ENCODE results near the gene FUBP1.
"Not testable (repeated sequence)": the region's sequence is repeated elsewhere in the genome, so short reads cannot be mapped to it uniquely, and the experiment has no call there.

The FUBP1 gene

DNA sequence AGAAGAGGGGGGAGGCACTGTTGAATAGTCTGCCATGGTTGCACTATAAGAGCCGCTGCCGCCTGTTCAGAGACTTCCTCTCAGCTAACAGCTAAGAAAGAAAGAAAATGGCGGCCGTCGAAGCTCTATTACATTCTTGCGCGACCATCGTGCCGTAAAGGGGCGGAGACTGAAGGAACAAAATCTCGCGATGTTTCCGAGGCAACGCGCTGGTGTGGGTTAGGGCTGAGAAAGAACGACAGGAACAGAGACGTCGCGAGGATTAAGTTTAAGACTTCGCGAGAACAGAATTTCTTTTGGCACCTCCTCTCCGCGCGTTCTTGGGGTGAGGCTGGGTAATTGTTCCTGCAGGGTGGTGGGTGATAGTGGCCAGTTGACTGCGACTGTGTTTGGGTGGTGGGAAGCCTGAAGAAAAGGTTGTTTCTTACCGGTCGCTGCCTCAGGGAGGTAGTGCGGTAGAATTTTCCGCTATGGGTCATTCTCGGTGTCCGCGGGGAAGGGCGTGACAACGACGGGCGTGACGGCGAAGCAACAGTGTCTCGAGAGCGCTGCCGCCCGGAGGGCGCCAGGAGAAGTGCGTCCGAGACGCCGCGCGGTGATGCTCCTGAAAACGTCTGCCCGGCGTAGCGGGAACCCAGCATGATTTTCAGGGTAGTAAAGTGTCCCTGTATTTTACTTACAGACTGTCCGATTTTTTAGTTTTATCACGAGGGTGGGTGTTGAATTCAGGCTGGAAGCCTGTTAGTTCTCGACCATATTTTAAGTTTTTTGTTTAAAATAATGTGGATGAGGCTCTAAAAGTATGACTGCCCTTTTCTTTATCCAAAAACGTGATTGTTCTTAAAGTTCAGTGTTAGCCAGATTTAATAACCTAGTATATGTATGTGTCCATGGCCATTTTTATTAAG, at the start of gene FUBP1:
TSS of gene FUBP1 (minus strand) at position 104 of the 908 bp plus-strand sequence. CDS start at position 36, 68 bp downstream.
- FAIRE-seq, result peak; percentile 96

DNA sequence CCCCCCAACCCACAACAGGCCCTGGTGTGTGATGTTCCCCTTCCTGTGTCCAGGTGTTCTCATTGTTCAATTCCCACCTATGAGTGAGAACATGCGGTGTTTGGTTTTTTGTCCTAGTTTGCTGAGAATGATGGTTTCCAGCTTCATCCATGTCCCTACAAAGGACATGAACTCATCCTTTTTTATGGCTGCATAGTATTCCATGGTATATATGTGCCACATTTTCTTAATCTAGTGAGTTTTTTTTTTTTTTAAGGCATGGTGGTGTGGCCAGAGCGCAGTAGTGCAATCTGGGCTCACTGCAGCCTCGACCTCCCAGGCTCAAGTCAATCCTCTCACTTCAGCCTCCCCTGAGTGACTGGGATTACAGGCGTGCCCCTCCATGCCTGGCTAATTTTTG, 42.3 kb upstream of the FUBP1 start:
- FAIRE-seq, result not testable (repeated sequence)

- no peak for FAIRE-seq
Observed at GRCh38 chr1:78019024-78019423, 40.2 kb upstream of the FUBP1 start.

GRCh38 chr1:78015148-78015547, 36.3 kb upstream of the FUBP1 start:
- no peak for FAIRE-seq

- no peak for FAIRE-seq
Observed at GRCh38 chr1:78011050-78011449, 32.2 kb upstream of the FUBP1 start.

- FAIRE-seq, result no peak
Observed at GRCh38 chr1:78009836-78010235, 31.0 kb upstream of the FUBP1 start.

DNA sequence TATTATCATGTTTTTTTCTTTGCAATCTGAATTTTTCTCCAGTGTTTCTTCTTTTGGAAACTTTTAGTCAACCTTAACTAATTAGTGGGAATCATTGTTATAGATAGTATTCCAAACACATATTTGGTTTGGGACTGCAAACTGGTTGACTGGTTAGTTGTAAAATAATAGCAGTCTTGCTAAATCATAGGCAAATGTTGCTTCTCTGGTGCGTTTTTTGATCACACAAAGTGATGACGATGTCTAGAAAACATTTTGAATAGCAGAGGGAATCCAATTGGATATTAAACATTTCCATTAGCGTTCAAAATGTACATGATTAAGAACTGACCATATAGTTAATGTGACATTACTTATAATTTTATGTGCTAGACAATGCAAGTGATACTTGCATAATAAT, 30.4 kb upstream of the FUBP1 start:
- no peak for FAIRE-seq

GRCh38 chr1:78007677-78008341, 28.9 kb upstream of the FUBP1 start:
- FAIRE-seq, result no peak

DNA sequence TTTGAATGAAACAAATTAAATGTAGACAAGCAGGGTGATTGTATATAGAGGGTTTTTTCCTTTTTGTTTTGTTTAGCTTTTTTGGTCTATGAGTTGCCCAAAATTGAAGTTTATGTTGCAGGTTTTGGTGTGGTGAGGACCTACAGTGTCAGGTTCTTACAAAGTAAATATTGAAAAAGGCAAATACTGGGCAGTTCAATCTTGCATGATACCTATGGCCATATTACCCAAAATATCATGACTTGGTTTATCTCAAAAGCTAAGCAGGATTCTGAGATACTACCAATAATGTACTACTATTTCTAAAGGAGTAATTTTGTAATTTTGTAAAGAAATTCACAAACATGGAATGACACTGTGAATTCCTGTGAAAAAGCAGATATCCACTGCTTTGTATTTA, 27.6 kb upstream of the FUBP1 start:
- FAIRE-seq, result no peak

DNA sequence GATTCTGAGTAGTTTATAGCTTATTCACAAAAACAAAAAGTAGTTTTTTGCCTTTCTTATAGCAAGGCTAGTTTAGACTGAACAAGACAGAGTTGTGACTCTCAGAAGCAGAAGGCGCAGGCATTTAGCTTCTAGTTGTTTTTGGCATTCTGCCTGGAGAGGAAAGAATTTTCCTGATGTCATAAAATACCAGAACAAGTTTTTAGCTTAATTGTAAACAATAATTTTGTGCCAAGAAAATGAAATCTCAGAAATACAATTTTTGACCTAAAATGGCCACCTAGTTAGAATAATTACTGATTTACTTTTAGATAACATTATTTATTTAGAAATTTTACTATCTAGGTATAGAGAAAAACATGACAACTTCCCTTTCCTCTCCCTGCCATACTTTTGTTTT, 26.9 kb upstream of the FUBP1 start:
- no peak for FAIRE-seq

DNA sequence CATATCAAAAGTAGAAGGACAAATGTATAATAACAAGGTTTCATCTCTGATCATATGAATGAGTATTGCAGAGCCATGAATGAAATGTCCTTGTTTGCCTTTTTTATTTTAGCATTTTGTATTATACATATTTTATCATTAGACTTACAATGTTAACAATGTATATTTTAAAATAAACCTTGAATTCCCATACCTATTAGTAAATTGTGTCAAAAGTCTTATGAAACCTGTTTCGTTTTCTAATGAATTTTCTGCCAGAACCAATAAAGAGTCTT, 26.5 kb upstream of the FUBP1 start:
- FAIRE-seq, result peak; percentile 85

GRCh38 chr1:78004719-78005447, 26.0 kb upstream of the FUBP1 start, which contains the start of gene DNAJB4:
Gene DNAJB4 (plus strand): TSS chr1:78004939. CDS start chr1:78005111, 172 bp downstream.
- peak; percentile 99 for FAIRE-seq

DNA sequence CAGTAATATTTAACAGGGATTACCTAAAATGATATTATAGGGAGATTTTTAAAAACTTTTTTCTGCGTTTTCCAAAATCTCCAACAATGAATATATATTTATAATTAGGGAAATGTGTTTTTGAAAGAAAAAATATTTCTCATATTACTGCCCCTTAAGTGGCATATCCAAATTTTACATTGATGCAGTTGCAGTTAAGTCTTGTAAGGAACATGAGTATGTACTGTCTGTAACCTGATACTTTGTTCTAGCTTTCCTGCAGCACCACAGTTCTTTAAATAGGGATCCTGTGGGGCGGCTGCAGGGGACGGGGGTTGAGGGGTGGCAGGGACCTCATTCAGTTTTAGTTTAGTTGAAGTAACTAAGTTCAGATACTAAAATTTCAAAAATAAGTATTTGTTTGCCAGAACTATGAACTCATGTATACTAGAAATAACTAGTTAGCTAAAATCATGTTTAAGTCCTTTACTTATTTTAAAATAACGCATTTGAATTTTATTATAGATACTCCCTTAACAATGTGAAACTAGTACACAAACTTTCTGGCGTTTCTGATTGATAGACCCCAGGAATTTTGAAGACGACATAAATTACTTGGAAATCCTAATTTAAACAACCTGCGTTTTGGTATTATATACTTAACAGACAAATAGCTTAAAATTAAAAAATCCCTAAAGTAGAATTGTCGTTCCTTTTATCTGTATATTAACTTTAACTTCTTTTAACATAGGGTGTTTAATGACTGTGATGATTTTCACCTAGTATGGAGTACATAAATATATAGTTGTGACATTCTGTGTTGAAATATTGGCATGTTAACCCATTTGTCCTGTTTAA, 25.2 kb upstream of the FUBP1 start:
- FAIRE-seq, result no peak

- no peak for FAIRE-seq
Observed at GRCh38 chr1:78003070-78003746, 24.3 kb upstream of the FUBP1 start.

DNA sequence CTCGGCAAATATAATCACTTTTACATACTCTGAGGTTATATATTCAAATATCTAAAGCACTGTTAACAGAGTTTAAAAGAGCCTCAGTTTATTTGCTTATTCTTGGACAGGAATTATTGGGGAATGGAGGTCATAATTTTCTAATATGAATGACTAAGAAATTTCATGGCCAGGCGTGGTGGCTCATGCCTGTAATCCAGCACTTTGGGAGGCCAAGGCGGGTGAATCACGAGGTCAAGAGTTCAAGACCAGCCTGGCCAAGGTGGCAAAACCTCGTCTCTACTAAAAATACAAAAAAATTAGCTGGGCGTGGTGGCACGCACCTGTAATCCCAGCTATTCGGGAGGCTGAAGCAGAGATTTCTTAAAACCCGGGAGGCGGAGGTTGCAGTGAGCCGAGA, 21.7 kb upstream of the FUBP1 start:
- not testable (repeated sequence) for FAIRE-seq

DNA sequence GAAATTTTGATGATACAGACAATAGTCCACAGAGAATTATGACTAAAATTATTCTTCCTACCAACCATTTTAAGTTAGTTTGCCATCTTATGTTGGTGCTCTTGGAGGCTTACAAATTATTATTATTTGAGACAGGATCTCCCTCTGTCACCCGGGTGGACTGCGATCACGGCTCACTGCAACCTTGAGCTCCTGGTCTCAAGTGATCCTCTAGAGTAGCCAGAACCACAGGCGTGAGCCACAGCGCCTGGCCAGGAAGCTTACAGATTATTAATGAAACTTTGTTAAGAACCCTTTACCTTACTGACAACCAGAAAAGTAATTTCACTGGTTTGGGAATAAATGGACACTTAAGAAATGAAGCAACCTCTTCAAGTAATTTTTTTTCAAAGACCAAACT, 17.9 kb upstream of the FUBP1 start:
- FAIRE-seq, result no peak

GRCh38 chr1:77994117-77994705, 15.3 kb upstream of the FUBP1 start:
- FAIRE-seq, result no peak

- no peak for FAIRE-seq
Observed at GRCh38 chr1:77991638-77992037, 12.8 kb upstream of the FUBP1 start.

DNA sequence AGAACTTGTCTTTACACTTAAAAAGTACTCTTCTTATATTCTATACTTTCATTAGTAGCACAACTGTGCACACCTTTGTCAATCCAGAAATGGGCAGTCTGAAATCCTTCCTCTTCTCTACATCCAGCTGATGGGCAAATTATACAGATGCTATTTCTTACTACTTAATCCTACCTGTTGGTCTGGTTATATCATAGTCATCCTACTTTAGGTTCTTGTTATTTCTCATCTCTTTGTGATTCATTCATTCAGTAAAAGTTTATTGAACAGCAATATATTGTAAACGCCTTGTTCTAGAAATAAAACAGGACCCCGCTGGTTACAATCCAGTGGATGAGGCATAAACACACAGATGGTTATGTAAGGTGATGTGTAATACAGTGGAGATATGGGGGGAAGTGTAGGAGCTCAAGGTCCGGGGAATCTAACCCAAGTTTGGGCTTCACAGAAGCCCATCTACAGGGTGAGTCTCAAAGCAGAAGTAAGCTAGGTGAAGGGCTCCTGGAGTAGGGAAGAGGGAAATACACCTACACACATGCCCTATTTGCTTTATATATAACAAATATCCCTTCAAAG, 11.8 kb upstream of the FUBP1 start:
- FAIRE-seq, result no peak

DNA sequence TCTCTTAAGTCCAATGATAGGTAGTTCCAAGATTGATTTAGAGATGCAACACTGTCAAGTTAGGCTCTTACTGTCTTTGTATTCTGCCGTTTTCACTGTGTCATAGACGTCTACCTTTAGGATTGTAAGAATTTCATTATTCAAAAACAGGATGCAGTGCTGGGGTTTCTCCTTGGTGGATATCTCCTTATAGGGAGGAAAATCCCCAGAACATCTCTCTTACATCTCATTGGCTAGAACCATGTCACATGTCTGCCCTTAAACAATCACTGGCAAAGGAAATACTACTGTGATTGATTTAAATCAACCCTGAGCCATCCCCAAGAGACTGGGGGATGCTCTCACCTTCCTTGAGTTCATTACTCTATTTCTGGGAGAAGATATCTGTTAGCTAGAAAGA, 10.9 kb upstream of the FUBP1 start:
- FAIRE-seq, result no peak

DNA sequence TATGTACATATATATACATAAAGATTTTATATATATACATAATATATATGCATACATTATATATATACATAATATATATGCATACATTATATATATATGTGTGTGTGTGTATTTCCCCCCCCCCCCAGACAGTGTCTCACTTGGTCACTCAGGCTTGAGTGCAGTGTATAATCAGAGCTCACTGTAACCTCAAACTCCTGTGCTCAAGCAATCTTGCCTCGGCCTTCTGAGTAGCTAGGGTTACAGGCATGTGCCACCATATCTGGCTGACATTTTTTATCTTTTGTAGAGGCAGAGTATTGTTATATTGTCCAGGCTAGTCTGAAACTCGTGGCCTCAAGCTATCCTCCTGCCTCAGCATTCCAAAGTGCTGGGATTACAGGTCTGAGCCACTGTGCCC, 9.0 kb upstream of the FUBP1 start:
- no peak for FAIRE-seq
